ENCODE measurements around the gene PGM5. TPM values are rescaled to one million over a fixed set of nuclear protein-coding genes. Genes with fewer than 3 reads are reported as not detected.

PGM5 gene
- total RNA-seq, 1 experiment from 2014 or later: not detected

- no peak overlapping the region for H3K56ac ChIP-seq (ENCODE audit: insufficient read length, low read depth, low read length)
- no peak overlapping the region for H2BK120ac ChIP-seq (ENCODE audit: low read depth, low read length, poor library complexity, severe bottlenecking)
- WGBS (ENCODE audit: extremely low coverage, insufficient read length, low lambda C conversion rate): no CpG with 5 or more reads among the region's 3 CpGs
- H3K9me3 ChIP-seq (ENCODE audit: control insufficient read depth, low read depth, low read length): peaks cover 2% of the 10 kb centered on the region
- H2BK12ac ChIP-seq (ENCODE audit: insufficient read length, low read depth, low read length): no peak overlapping the region
- H4K91ac ChIP-seq (ENCODE audit: insufficient read length, low read depth, low read length): no peak overlapping the region
- Mint-ChIP-seq H3K9me3 (peaks cover 8% of the 10 kb centered on the region in 2 experiments), H3K36me3 (ENCODE audit: insufficient read depth in 1 of 3, low read depth in 3 of 3) (peaks cover 0 to 6% (median 0%) of the 10 kb centered on the region in 3 experiments; a peak in 2 of 7 replicates), H3K4me3 (no peak overlapping the region), H3K27ac (no peak overlapping the region; a peak in 1 of 7 replicates), H3K4me1 (no peaks in the 10 kb centered on the region), H3K27me3 (ENCODE audit: low read depth) (peaks cover 92% of the 10 kb centered on the region)
- H2BK20ac ChIP-seq (ENCODE audit: low read depth, low read length, poor library complexity, severe bottlenecking): no peak overlapping the region
- no peak overlapping the region for H3K4me2 ChIP-seq (ENCODE audit: insufficient read depth, insufficient read length, low read length)
- H3K27ac ChIP-seq (ENCODE audit: insufficient read length, low read depth, low read length): no peak overlapping the region
- no peak overlapping the region for H3K9ac ChIP-seq (ENCODE audit: extremely low read depth, insufficient read length, low read length)
- no peak overlapping the region for H3T11ph ChIP-seq (ENCODE audit: low read length)
- no peak overlapping the region for H3K18ac ChIP-seq (ENCODE audit: insufficient read length, low read depth, low read length)
- no peak overlapping the region for H2BK5ac ChIP-seq (ENCODE audit: insufficient read length, low read length)
- no peak overlapping the region for H4K8ac ChIP-seq (replicated peaks; ENCODE audit: insufficient read length, low read depth, low read length)
- DNase-seq: no peak
- no peaks in the 10 kb centered on the region for H3K4me1 ChIP-seq (ENCODE audit: insufficient read depth, low read length)
- H2AFZ ChIP-seq (ENCODE audit: low read length): no peak overlapping the region
- TF ChIP-seq, protein P1, sequence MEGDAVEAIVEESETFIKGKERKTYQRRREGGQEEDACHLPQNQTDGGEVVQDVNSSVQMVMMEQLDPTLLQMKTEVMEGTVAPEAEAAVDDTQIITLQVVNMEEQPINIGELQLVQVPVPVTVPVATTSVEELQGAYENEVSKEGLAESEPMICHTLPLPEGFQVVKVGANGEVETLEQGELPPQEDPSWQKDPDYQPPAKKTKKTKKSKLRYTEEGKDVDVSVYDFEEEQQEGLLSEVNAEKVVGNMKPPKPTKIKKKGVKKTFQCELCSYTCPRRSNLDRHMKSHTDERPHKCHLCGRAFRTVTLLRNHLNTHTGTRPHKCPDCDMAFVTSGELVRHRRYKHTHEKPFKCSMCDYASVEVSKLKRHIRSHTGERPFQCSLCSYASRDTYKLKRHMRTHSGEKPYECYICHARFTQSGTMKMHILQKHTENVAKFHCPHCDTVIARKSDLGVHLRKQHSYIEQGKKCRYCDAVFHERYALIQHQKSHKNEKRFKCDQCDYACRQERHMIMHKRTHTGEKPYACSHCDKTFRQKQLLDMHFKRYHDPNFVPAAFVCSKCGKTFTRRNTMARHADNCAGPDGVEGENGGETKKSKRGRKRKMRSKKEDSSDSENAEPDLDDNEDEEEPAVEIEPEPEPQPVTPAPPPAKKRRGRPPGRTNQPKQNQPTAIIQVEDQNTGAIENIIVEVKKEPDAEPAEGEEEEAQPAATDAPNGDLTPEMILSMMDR (conservative IDR thresholded peaks at IDR 0.05): no peak
- no peak overlapping the region for H2AK5ac ChIP-seq (ENCODE audit: insufficient read length, low read length)
- H2BK15ac ChIP-seq (ENCODE audit: low read depth, low read length): no peak overlapping the region
- H3K4ac ChIP-seq (ENCODE audit: low read depth, low read length): no peak overlapping the region
- no peaks in the 10 kb centered on the region for H3K79me2 ChIP-seq (ENCODE audit: insufficient read depth, low read length)
- H4K20me1 ChIP-seq (ENCODE audit: control insufficient read depth, insufficient read depth, insufficient read length): no peaks in the 10 kb centered on the region
- H4K5ac ChIP-seq (ENCODE audit: insufficient read length, low read depth, low read length): no peak overlapping the region
- H3K79me1 ChIP-seq (ENCODE audit: insufficient read depth, low read depth, low read length, poor library complexity, severe bottlenecking): no peaks in the 10 kb centered on the region
- H3K27me3 ChIP-seq (ENCODE audit: insufficient read depth, low read length): no peaks in the 10 kb centered on the region; the same call in 1 of the 2 replicates
- H3K14ac ChIP-seq (ENCODE audit: insufficient read depth, low read length): no peak overlapping the region
- no peaks in the 10 kb centered on the region for H3K23me2 ChIP-seq (ENCODE audit: insufficient read length, low read depth, low read length, poor library complexity, severe bottlenecking)
- no peak overlapping the region for H3K23ac ChIP-seq (ENCODE audit: insufficient read length, low read depth, low read length)
Observed at GRCh38 chr9:68522954-68523353, 166.5 kb downstream of the PGM5 start.
